GM12878 (cell line): ENCODE results near the gene ATAD2B. TPM values are rescaled to one million over a fixed set of nuclear protein-coding genes. Genes with fewer than 3 reads are reported as not detected.

Experiments
- CREB1 ChIP-seq: IDR thresholded peaks from 2 replicates; pipeline ENCODE4 v1.6.1; 2012; ENCODE audit warnings: low read depth, mild to moderate bottlenecking, inconsistent platforms
- CREM ChIP-seq: IDR thresholded peaks from 2 replicates; pipeline ENCODE4 v1.6.1; 2014; ENCODE audit warnings: antibody characterized with exemption, low read depth
- E2F4 ChIP-seq: IDR thresholded peaks from 2 replicates; pipeline ENCODE4 v1.6.1; 2012; ENCODE audit warnings: low read depth, low read length, improper control_type of control experiment
- IRF4 ChIP-seq: IDR thresholded peaks from 2 replicates; pipeline ENCODE4 v1.6.1; 2011; ENCODE audit warnings: low read depth, low read length
- LARP7 ChIP-seq: fragments of 450-650 bp; IDR thresholded peaks from 2 replicates; pipeline ENCODE4 v1.6.1; 2017; ENCODE audit warnings: mild to moderate bottlenecking
- MLLT1 ChIP-seq: fragments of 450-650 bp; IDR thresholded peaks from 2 replicates; pipeline ENCODE4 v1.6.1; 2016; ENCODE audit warnings: mild to moderate bottlenecking
- NFXL1 ChIP-seq: fragments of 450-650 bp; IDR thresholded peaks from 2 replicates; pipeline ENCODE4 v1.6.1; 2017; ENCODE audit warnings: antibody characterized with exemption, mild to moderate bottlenecking, borderline replicate concordance
- NFYA ChIP-seq: IDR thresholded peaks from 2 replicates; pipeline ENCODE4 v1.6.1; 2011; ENCODE audit warnings: low read depth, mild to moderate bottlenecking, low read length, improper control_type of control experiment, borderline replicate concordance
- NFYB ChIP-seq: IDR thresholded peaks from 2 replicates; pipeline ENCODE4 v1.6.1; 2011; ENCODE audit warnings: low read depth, mild to moderate bottlenecking, low read length, improper control_type of control experiment, moderate library complexity; ENCODE audit not compliant: insufficient read depth
- NRF1 ChIP-seq: conservative IDR thresholded peaks from 2 replicates; pipeline ENCODE4 v1.6.1; 2011; ENCODE audit warnings: mild to moderate bottlenecking, low read depth, low read length, improper control_type of control experiment
- PAX5 ChIP-seq: IDR thresholded peaks from 2 replicates; pipeline ENCODE4 v1.6.1; 2011; ENCODE audit warnings: low read depth, low read length, borderline replicate concordance
- SIN3A ChIP-seq: IDR thresholded peaks from 2 replicates; pipeline ENCODE4 v1.6.1; 2012; ENCODE audit warnings: low read depth, low read length, improper control_type of control experiment
- SRF ChIP-seq, 2 experiments: IDR thresholded peaks; 2 replicates each; pipeline ENCODE4 v1.6.1; 2011; ENCODE audit warnings: low read depth in 2 of 2, low read length in 2 of 2, mild to moderate bottlenecking in 1 of 2, moderate library complexity in 1 of 2
- STAT1 ChIP-seq: fragments of 450-650 bp; conservative IDR thresholded peaks from 2 replicates; pipeline ENCODE4 v1.6.1; 2014; ENCODE audit warnings: antibody characterized with exemption, mild to moderate bottlenecking
- SUPT20H ChIP-seq: IDR thresholded peaks from 2 replicates; pipeline ENCODE4 v1.6.1; 2011; ENCODE audit warnings: low read depth, mild to moderate bottlenecking, low read length, moderate library complexity, borderline replicate concordance; ENCODE audit not compliant: control insufficient read depth
- TCF12 ChIP-seq: IDR thresholded peaks from 2 replicates; pipeline ENCODE4 v1.6.1; 2011; ENCODE audit warnings: low read depth, mild to moderate bottlenecking, low read length
- ZBTB11 ChIP-seq: fragments of 450-650 bp; formaldehyde crosslinking; IDR thresholded peaks from 2 replicates; pipeline ENCODE4 v1.5.0; 2022; ENCODE audit warnings: mild to moderate bottlenecking, missing genetic modification characterization
- ZNF24 ChIP-seq: fragments of 450-650 bp; IDR thresholded peaks from 2 replicates; pipeline ENCODE4 v1.6.1; 2017; ENCODE audit warnings: antibody characterized with exemption, mild to moderate bottlenecking
- ZNF384 ChIP-seq: IDR thresholded peaks from 2 replicates; pipeline ENCODE4 v1.6.1; 2012; ENCODE audit warnings: low read depth, mild to moderate bottlenecking, low read length, improper control_type of control experiment, borderline replicate concordance
- ZNF687 ChIP-seq: fragments of 450-650 bp; IDR thresholded peaks from 2 replicates; pipeline ENCODE4 v1.6.1; 2017; ENCODE audit warnings: mild to moderate bottlenecking, moderate library complexity
- polyA plus RNA-seq, 11 experiments: library from polyadenylated mRNA; depleted of rRNA in 4 of 11; unstranded in 6 of 11; stranded (reverse) in 5 of 11; fragments of >200 nt; fragmentation: Nextera tagmentation in 4 of 11; fragmentation: Illumina TruSeq in 1 of 11; extraction: Ambion mirVana in 4 of 11; extraction: Trizol in 1 of 11; gene quantifications; 1 replicate in 1 of 11; 2 replicates in 10 of 11; pipeline versions ENCODE4 v1.2.1 to v1.2.3, GENCODE V29; 2011 to 2016; ENCODE audit warnings: inconsistent platforms in 2 of 11, missing spikeins in 2 of 11, low read depth in 1 of 11
- total RNA-seq, 4 experiments: library from RNA; depleted of rRNA in 3 of 4; stranded (reverse); fragments of >200 nt in 3 of 4; fragmentation: Illumina TruSeq in 1 of 4; extraction: Trizol in 1 of 4; gene quantifications; 2 replicates each; pipeline versions ENCODE4 v1.2.1 to v1.2.3, GENCODE V29; 2013 to 2021

Gene ATAD2B
- total and polyA plus RNA-seq, 10 of the 15 experiments (the other 5 are each of a cell fraction or from before 2014, with no cell fraction given): 3.6 to 29.9 (median 16.8) TPM

- TF ChIP-seq TCF12 (peak; percentile 85), LARP7 (peak; percentile 96), ZBTB11 (no peak), STAT1 (peak; percentile 95; the same call in 1 of the 2 replicates), PAX5 (peak; percentile 52; the same call in 1 of the 2 replicates), IRF4 (no peak), NFYB (no peak), SRF (IDR thresholded peaks at IDR 0.05; ENCODE audit: low read depth in 2 of 2, low read length in 2 of 2) (peak in 1 of 2 experiments; percentile 55; a peak in 1 of 4 replicates), SUPT20H (no peak), E2F4 (0 out of 2 replicates have a peak, but pooled peaks have one; percentile 24), ZNF24 (peak; percentile 87), NRF1 (no peak), SIN3A (peak; percentile 29; the same call in 1 of the 2 replicates), NFYA (no peak), ZNF687 (peak; percentile 80), CREB1 (peak; percentile 87), CREM (no peak; the same call in 1 of the 2 replicates), MLLT1 (peak; percentile 77), NFXL1 (no peak), ZNF384 (no peak; the same call in 1 of the 2 replicates)
Observed at GRCh38 chr2:23926750-23927571, at the start of gene ATAD2B (continued).
